Suprapubic skin (tissue), 4 donors: Measurements from ENCODE around the gene CD274. TPM values are rescaled to one million over a fixed set of nuclear protein-coding genes. Genes with fewer than 3 reads are reported as not detected.

ENCODE experiments used
- DNase-seq, 2 donors: peaks; one replicate each; pipeline ENCODE4 v3.0.0-alpha.2; 2019; ENCODE audit warnings: low spot score in 2 of 2
- H3K27ac ChIP-seq: fragments of 200-600 bp; sonication (generic); one replicate; pipeline ENCODE4 v1.5.1; 2019
- H3K27me3 ChIP-seq: fragments of 200-600 bp; sonication (generic); one replicate; pipeline ENCODE4 v1.5.1; 2019
- H3K36me3 ChIP-seq: fragments of 200-600 bp; sonication (generic); one replicate; pipeline ENCODE4 v1.5.1; 2019
- H3K4me1 ChIP-seq: fragments of 200-600 bp; sonication (generic); one replicate; pipeline ENCODE4 v1.5.1; 2019
- H3K4me3 ChIP-seq: fragments of 200-600 bp; sonication (generic); one replicate; pipeline ENCODE4 v1.5.1; 2019; ENCODE audit warnings: mild to moderate bottlenecking
- H3K9me3 ChIP-seq: fragments of 200-600 bp; sonication (generic); one replicate; pipeline ENCODE4 v1.5.1; 2019
- CTCF ChIP-seq, 2 donors: fragments of 200-600 bp in 1 of 2; fragments of 450-650 bp in 1 of 2; sonication (generic) in 1 of 2; IDR thresholded peaks; one replicate each; pipeline ENCODE4 v1.5.1; 2016 to 2019; ENCODE audit warnings: antibody characterized with exemption in 2 of 2, mild to moderate bottlenecking in 1 of 2, moderate library complexity in 1 of 2
- EP300 ChIP-seq: sonication (generic); formaldehyde crosslinking; IDR thresholded peaks from one replicate; pipeline ENCODE4 v1.6.1; 2017; ENCODE audit warnings: antibody characterized with exemption
- POLR2A ChIP-seq, 2 donors: fragments of 450-650 bp; IDR thresholded peaks; one replicate each; pipeline ENCODE4 v1.6.1; 2017; ENCODE audit warnings: antibody characterized with exemption in 2 of 2, mild to moderate bottlenecking in 2 of 2, moderate library complexity in 2 of 2
- POLR2AphosphoS5 ChIP-seq, 3 donors: sonication (generic); formaldehyde crosslinking; IDR thresholded peaks; one replicate each; pipeline ENCODE4 v1.6.1; 2017; ENCODE audit warnings: antibody characterized with exemption in 3 of 3
- WGBS: methylation state at CpG from one replicate; pipeline ENCODE4 v1.1.5; 2018; 5-methylcytosine and 5-hydroxymethylcytosine counted together
- total RNA-seq, 4 donors: library from RNA; depleted of rRNA; stranded (reverse); fragments of >200 nt; gene quantifications; one replicate each; pipeline ENCODE4 v1.1.0, GENCODE V29; 2016

Gene CD274
- total RNA-seq, 4 donors from 2014 or later, result 0.15 to 1.6 (median 0.64) TPM; not detected in 1

- Histone ChIP-seq H3K9me3 (no peaks in the 10 kb centered on the region), H3K4me1 (no peaks in the 10 kb centered on the region), H3K36me3 (no peaks in the 10 kb centered on the region), H3K27me3 (no peaks in the 10 kb centered on the region), H3K27ac (no peak overlapping the region), H3K4me3 (no peak overlapping the region)
- TF ChIP-seq EP300 (no peak), CTCF (IDR thresholded peaks at IDR 0.05) (no peak), POLR2AphosphoS5 (IDR thresholded peaks at IDR 0.05) (no peak), POLR2A (IDR thresholded peaks at IDR 0.05) (no peak)
- WGBS, result 82% methylated on average over 5 of the region's 5 CpGs
- no peak for DNase-seq
These were observed 31.1 kb downstream of the CD274 start for GRCh38 chr9:5481322-5482040.

- DNase-seq, result no peak
- no peak overlapping the region for H3K27ac ChIP-seq
- no peaks in the 10 kb centered on the region for H3K9me3 ChIP-seq
- H3K27me3 ChIP-seq, result no peaks in the 10 kb centered on the region
- no peaks in the 10 kb centered on the region for H3K4me1 ChIP-seq
- WGBS, result 94% methylated on average over 8 of the region's 8 CpGs
- H3K36me3 ChIP-seq, result no peaks in the 10 kb centered on the region
- H3K4me3 ChIP-seq, result no peak overlapping the region
- TF ChIP-seq POLR2A (IDR thresholded peaks at IDR 0.05) (no peak), POLR2AphosphoS5 (IDR thresholded peaks at IDR 0.05) (no peak), CTCF (IDR thresholded peaks at IDR 0.05) (no peak), EP300 (no peak)
These were observed 31.9 kb downstream of the CD274 start for GRCh38 chr9:5482194-5482593.

GRCh38 chr9:5483306-5483705, 33.0 kb downstream of the CD274 start:
- TF ChIP-seq EP300, result no peak
- TF ChIP-seq POLR2AphosphoS5 (IDR thresholded peaks at IDR 0.05), result no peak
- no peak for TF ChIP-seq CTCF (IDR thresholded peaks at IDR 0.05)
- no peak for TF ChIP-seq POLR2A (IDR thresholded peaks at IDR 0.05)
- Histone ChIP-seq H3K9me3 (no peaks in the 10 kb centered on the region), H3K4me3 (no peak overlapping the region), H3K27me3 (no peaks in the 10 kb centered on the region), H3K4me1 (no peaks in the 10 kb centered on the region), H3K27ac (no peak overlapping the region), H3K36me3 (no peaks in the 10 kb centered on the region)
- no peak for DNase-seq
- 95% methylated on average over 2 of the region's 2 CpGs for WGBS

GRCh38 chr9:5485378-5486085, 35.2 kb downstream of the CD274 start:
- no peak for DNase-seq
- no peak overlapping the region for H3K27ac ChIP-seq
- H3K27me3 ChIP-seq, result no peaks in the 10 kb centered on the region
- H3K9me3 ChIP-seq, result no peaks in the 10 kb centered on the region
- no peaks in the 10 kb centered on the region for H3K36me3 ChIP-seq
- H3K4me3 ChIP-seq, result no peak overlapping the region
- WGBS, result 86% methylated on average over 5 of the region's 5 CpGs
- H3K4me1 ChIP-seq, result no peaks in the 10 kb centered on the region
- no peak for TF ChIP-seq EP300
- TF ChIP-seq POLR2A (IDR thresholded peaks at IDR 0.05), result no peak
- TF ChIP-seq CTCF (IDR thresholded peaks at IDR 0.05), result no peak
- no peak for TF ChIP-seq POLR2AphosphoS5 (IDR thresholded peaks at IDR 0.05)

- Histone ChIP-seq H3K27me3 (no peaks in the 10 kb centered on the region), H3K36me3 (no peaks in the 10 kb centered on the region), H3K4me3 (no peak overlapping the region), H3K27ac (no peak overlapping the region), H3K4me1 (no peaks in the 10 kb centered on the region), H3K9me3 (no peaks in the 10 kb centered on the region)
- no peak for DNase-seq
- WGBS, result 91% methylated on average over 5 of the region's 5 CpGs
- TF ChIP-seq CTCF (IDR thresholded peaks at IDR 0.05) (no peak), POLR2A (IDR thresholded peaks at IDR 0.05) (no peak), EP300 (no peak), POLR2AphosphoS5 (IDR thresholded peaks at IDR 0.05) (no peak)
These were observed 36.6 kb downstream of the CD274 start for GRCh38 chr9:5486988-5487387.
